NB4 (cell line): ENCODE results near the gene CLEC7A.

Experiments used
- DNase-seq: peaks from one replicate; pipeline ENCODE4 v3.0.0; 2010; ENCODE audit warnings: low read depth
- H3K4me3 ChIP-seq: one replicate; pipeline ENCODE4 v1.5.1; 2011; ENCODE audit warnings: mild to moderate bottlenecking, low read depth, low read length, moderate library complexity
- CTCF ChIP-seq: IDR thresholded peaks from one replicate; pipeline ENCODE4 v1.5.1; 2012; ENCODE audit warnings: low read depth, low read length
- MYC ChIP-seq: IDR thresholded peaks from 2 replicates; pipeline ENCODE4 v1.6.1; 2011; ENCODE audit warnings: low read depth, low read length
- POLR2A ChIP-seq: IDR thresholded peaks from 2 replicates; pipeline ENCODE4 v1.6.1; 2011; ENCODE audit warnings: mild to moderate bottlenecking; ENCODE audit not compliant: insufficient read length; ENCODE audit errors: extremely low read depth
- TF ChIP-seq, protein P1 (sequence below): IDR thresholded peaks from 2 replicates; pipeline ENCODE4 v1.6.1; 2011; ENCODE audit warnings: low read depth, low read length

The CLEC7A gene

DNA sequence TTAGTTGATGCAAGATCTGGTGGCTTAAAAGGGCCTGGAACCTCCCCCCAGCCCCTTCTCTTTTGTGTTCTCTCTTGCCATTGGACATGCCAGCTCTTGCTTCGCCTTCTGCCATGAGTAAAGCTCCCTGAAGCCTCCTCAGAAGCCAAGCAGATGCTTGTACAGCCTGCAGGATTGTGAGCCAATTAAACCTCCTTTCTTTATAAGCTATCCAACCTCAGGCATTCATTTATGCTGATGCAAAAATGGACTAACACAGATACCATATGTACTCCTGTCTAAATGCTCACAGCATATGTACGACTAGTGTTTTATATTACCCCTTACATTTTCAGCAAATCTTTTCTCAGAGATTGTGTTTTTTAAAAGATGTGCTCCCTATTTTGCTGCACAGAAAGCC is 57.9 kb downstream of the CLEC7A start:
- DNase-seq: no peak
- no peak overlapping the region for H3K4me3 ChIP-seq
- TF ChIP-seq, protein P1, sequence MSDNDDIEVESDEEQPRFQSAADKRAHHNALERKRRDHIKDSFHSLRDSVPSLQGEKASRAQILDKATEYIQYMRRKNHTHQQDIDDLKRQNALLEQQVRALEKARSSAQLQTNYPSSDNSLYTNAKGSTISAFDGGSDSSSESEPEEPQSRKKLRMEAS: no peak

- no peak for DNase-seq
- H3K4me3 ChIP-seq: no peak overlapping the region
- TF ChIP-seq, protein P1: no peak
- TF ChIP-seq CTCF: no peak
- no peak for TF ChIP-seq MYC
- no peak for TF ChIP-seq POLR2A
Observed at GRCh38 chr12:10070380-10070779, 59.6 kb downstream of the CLEC7A start.

DNA sequence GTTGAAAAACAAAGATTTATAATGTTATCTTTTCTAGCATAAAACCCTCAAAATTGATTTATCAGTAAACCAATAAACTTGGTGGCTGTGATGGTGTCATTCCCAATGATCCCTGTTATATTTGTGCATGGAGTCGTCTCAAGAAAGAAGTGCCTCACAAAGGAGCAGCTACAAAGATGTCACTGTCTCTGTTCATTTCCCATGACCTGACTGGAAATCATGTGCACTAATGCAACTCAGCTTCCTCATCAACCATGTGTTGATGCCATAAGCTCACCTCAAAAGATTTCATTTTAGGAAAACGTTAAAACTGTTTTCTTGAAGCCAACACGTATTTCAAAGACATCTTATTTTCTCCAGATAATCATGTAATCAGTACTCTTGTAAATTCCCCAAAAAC is 60.0 kb downstream of the CLEC7A start:
- TF ChIP-seq MYC (no peak), CTCF (no peak), POLR2A (no peak)
- TF ChIP-seq, protein P1: no peak
- DNase-seq: no peak
- H3K4me3 ChIP-seq: no peak overlapping the region

DNA sequence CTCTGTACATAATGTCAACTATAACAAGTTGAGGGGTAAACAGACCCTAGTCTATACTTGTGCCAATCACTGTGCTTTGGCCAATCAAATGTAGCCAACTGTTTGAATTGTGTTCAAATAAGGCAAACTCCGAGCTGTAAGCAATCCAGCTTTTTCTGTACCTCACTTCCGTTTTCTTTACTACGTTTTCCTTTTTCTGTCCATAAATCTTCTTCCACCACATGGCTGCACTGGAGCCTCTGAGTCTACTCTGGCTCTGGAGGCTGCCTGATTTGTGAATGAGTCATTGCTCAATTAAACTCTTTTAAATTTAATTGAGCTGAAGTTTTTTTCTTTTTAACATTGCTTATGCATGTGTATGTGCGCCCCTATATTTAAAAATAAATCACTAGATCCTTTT is 60.9 kb downstream of the CLEC7A start:
- peak; percentile 60 for DNase-seq
- peak overlapping the region; percentile 26 for H3K4me3 ChIP-seq
- TF ChIP-seq, protein P1: peak; percentile 51
- TF ChIP-seq CTCF (no peak), MYC (peak; percentile 63), POLR2A (no peak)

GRCh38 chr12:10068644-10069043 is 61.4 kb downstream of the CLEC7A start:
- H3K4me3 ChIP-seq: peak overlapping the region; percentile 26
- peak; percentile 77 for DNase-seq
- TF ChIP-seq CTCF (no peak), POLR2A (no peak), MYC (no peak)
- TF ChIP-seq, protein P1: no peak

GRCh38 chr12:10067942-10068341 is 62.1 kb downstream of the CLEC7A start:
- TF ChIP-seq POLR2A: no peak
- TF ChIP-seq, protein P1: no peak
- TF ChIP-seq MYC: no peak
- TF ChIP-seq CTCF: no peak
- DNase-seq: no peak
- H3K4me3 ChIP-seq: no peak overlapping the region
